Left forelimb (tissue), 1 donor: Measurements from ENCODE around the gene IGF1.

ENCODE experiments used
- DNase-seq: peaks from one replicate; pipeline ENCODE4 v3.0.0-alpha.2; 2018; ENCODE audit warnings: low spot score

IGF1 gene

DNA sequence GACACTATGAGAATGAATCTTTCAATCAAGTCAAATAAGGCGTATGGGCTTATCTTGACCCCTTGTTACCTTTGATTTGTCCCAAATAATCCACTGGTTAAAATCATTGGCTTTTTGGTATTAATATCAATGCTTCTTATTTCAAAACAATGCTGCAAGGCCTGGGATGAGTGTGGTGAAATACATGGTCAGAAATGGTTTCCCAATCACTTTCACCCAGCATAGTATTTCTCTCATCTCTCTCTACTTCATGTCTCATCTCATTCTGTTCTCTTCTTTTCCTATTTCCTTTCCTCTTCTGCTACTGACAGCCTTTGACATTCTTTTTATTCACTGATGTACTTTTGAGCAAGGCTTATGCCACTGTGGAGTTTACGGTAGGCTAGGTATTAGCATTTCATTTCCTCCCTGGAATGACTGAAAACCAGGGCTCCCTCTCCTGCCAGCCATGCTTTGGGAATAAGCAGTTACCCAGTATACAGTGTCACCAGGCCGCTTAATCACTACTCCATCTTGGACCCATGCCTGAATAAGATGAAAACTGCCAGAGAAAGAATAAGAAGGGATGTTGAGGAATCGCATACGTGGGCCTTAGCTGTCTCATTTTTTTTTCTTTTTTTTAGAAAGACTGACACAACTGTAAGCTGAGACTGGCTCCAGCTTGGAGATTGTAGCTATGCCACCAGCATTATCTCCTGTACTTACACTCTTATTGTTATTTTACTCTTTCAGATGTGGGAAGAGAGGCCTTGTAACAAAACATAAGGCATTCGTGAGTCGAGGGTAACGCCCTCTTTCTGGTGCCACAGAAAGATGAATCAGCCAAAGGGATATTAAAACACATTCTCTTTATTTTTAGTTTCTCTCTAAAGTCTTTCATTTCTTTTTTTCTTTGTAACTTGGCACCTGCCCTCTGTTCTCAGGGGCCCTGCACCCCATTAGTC lies 53.5 kb downstream of the IGF1 start:
- no peak for DNase-seq

- DNase-seq = no peak
Observed at GRCh38 chr12:102425109-102426039, 55.0 kb downstream of the IGF1 start.

GRCh38 chr12:102423462-102423861 lies 56.9 kb downstream of the IGF1 start:
- DNase-seq = no peak

DNA sequence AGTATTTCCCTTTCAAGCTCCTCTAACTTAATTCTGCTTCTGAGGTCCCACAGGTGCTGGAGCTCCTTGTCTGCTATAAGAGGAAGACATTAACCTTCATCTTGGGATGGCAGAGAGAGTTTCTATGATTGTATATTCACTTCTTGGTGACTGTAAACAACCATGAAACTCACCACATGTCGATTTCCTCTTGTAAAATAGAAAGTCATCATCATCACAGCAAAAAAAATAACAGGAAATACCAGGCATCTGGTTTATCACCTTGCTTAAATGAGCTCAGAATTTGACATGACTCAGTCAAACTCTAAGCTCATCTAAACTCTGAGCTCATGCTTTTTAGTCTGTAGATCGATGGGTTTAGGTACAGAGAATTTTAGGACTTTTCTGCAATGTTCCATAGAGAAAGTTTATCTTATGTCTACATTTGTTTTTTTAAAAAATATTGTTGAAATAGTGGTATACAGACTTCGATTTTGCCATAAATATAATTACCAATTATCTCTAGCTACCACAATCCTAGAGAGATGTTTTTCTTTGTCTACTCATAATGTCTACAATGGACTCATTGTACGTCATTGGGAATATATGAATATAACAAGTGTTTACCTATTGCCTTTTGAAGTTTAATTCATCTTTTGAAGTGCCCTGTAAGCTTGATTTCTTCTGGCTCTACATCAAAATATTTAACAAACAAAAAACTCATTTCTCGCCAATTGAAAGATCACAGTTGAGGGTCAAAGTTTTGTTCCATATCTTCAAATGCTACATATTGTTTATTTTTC lies 58.4 kb downstream of the IGF1 start:
- DNase-seq = no peak

DNA sequence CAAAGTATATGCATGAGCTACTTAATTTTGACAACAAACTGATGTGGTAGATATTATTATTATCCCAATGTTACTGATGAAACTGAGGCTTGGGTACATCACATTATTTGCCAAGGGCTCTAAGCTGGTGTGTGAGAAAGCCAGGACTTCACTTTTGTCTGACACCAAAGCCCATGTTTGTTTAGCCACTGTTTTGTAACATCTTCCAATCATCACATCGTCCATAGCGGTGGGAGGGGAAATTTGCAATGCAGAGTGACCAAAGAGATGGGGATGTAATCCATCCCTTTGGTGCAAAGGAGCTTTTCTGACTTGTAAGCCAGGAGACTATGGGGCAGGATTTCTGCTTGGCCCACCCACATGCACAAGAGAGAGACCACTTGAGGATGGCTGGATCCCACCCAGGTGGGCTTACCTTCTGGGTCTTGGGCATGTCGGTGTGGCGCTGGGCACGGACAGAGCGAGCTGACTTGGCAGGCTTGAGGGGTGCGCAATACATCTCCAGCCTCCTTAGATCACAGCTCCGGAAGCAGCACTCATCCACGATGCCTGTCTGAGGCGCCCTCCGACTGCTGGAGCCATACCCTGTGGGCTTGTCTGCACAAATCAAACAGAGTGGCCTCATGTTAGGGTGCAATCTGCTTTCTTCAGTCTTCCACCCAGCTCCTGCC lies 61.1 kb downstream of the IGF1 start:
- DNase-seq = no peak

- DNase-seq = no peak
Observed at GRCh38 chr12:102417055-102417454, 63.3 kb downstream of the IGF1 start.

GRCh38 chr12:102415515-102415914 lies 64.8 kb downstream of the IGF1 start:
- DNase-seq = no peak

DNA sequence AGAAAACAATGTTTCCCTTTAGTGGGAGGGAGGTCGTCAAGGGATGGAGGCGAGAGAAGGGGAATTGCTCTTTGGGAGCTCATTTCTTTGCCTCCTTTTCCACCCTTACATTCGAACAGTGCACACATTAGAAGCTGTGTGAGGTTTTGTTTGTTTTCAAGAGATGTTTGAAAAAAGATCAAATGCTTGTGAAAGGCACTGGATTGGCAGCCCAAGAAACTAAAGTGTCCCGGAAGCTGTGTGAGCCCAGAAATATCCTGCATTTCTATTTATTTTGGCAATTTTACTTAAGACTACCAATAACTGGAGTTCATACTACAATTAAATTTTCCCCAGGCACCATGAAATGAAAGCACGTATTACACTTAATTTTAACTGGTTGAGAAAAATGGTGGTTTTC lies 67.0 kb downstream of the IGF1 start:
- DNase-seq = no peak

DNA sequence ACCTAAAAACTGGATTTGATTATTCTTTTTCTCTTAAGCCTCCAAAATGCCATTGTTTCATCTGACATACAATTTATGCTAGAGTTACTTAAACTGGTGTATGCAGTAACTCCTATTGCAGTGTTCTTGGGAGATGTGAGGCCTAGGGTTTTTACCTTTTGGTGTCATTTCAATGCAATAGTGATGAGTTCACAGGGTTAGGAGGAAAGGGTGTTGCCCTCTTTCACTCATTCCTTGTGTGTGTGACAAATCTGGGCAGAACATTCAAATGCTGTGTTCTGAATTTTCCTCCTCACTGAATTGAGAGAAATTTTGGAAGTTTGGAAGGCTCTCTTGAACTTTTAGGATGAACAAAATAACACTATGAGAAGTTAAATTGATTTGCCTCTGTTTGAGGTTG lies 69.9 kb downstream of the IGF1 start:
- DNase-seq = no peak

DNA sequence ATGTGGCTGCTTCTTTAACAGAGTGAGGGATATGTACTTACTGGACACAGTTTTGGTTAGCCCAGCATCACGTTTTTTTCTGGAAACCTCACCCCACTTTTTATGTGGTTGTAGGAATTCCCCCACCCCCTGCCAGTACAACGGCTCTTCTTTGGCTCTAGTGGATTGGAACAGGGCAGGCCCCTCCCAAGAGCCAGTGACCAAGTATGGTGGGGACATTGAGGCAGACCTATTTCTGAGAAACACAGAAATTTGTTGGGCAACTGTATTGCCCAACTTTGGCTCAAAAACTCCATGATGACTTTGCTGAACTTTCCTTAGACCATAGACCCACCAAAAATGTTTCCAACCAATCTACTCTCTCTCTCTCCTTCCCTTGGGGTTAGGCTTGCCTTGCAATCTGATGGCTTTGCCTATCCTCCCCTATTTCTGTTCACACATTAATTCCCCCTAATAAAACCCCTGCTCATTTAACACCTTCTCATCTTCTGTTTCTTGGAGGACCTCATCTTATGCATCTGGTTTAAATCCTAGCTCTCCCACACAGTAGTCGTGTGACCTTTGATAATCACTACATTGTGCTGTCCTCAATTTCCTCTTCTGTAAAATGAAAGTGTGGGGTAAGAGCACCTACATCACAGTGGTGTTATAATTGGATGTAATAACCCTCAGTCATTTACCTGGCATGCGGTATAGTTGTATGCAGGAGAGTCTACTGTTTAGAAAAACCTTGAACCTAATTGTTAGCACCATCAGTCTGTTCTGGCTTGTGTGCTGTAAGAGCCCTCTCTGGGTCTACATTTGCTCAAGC lies 71.7 kb downstream of the IGF1 start:
- no peak for DNase-seq

DNA sequence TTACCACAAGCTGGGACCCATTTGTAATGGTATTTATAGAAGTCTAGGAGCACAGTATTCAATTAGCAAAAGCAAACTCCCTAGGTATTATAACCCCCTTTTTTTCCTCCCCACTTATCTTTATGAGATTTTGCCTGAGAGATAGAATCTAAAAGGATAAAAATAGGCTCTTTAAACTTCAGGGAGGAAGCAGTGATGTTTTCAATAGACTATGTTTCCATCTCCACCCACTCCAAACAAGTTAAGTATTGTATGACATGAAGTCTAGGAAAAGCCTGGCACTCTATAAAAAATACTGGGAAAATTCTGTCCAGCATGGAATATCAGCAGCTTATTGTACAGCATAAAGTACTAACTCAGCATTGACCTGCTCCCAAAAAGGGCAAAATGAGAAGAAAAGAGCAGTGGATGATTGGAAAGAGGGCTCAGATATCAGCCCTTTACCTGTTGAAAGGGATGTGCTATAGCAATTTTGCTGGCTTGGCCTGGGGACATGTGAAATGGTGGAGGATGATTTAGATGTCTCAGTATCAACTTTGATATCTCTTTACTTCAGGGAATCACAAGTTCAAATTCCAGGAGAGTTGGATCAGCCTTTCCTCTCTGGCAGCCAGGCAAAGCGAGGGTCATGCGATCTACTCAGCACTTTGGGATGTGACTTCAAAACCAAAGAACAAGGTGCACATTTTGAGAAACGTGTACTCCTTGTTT lies 72.4 kb downstream of the IGF1 start:
- DNase-seq = no peak

- DNase-seq = no peak
Observed at GRCh38 chr12:102406033-102406584, 74.3 kb downstream of the IGF1 start.

DNA sequence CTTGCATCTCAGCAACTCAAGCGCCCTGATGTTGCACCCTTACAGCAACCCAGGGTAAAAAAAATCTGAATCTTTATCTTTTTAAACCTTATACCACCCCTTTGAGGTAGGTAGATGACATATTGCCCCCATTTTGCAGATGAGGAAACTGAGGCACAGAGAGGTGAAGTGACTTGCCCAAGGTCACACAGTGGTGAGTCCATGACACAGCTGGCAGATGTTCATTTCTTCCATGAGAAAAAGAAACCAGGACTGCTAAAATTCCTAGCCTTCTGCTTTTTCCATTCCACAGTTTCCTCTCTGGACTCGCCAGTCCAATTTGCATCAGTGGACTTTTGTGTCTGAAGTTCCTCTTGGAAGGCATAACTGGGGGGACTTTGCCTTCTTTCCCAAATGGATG lies 79.3 kb downstream of the IGF1 start:
- DNase-seq = no peak

DNA sequence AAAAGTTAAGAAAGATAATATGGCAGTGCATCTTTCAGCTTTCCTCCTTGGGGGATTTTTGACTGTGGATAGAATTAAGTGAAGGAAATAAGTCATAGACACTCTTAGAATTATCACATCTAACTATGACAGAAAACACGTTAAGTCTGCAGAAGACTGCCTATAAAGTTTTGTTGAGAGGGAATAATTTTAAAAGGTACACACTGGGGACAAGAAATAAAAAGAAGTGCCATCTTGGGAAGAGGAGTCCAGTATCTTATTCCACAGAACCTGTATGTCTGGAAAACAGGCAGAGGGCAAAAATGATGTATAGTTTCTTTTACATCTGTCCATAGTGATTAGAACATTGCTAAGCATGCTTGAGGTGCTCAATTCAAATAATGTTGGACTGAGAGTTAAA lies 80.7 kb downstream of the IGF1 start:
- no peak for DNase-seq

DNA sequence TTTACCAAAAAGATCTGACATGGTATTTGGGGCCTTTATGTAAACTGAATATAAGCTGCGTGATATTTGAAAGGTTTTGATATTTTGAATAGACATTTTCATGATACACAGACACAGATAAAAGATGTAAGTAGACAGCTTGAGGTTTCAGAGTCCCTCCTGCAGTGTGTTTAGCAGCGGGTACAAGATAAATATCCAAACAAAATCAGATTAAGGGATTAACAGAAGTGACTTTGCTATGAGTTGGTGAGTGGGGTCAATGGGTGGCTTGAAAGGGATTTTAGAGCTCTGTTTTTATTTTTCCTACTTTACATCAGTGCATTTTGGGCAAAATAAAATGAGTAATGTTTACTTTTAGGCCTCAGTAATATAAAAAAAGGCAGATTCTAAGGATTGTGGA lies 84.1 kb downstream of the IGF1 start:
- no peak for DNase-seq

DNA sequence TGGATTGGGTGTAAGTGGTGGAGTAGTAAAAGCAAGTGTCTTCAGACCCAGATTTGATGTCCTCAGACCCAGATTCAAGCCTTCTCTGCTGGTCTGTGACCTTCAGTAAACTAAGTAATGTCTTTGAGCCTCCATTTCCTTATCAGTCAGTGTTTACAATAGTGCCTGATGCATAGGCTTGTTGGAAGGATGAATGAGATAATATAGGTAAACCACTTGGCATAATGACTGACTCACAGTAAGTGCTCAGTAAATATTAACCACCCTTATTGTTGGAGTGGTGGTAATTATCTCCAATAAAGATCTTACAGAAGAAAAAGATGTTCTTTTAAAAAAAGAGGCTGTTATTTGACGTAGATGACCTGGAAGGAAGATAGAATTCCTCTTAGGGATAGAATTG lies 86.2 kb downstream of the IGF1 start:
- no peak for DNase-seq

DNA sequence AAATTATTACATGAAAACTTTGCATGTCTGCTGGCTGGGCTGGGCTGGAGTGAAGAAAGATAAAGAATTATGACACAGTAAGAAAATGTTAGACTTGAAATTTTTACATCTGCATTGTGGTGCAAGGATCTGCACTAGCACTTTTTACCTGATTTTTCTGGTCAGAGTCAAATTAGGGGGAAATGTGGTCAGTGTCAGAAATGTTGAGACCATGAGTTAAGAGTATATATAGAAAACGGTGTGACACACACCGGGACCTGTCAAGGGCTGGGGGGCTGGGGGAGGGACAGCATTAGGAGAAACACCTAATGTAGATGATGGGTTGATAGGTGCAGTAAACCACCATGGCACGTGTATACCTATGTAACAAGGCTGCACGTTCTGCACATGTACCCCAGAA lies 90.3 kb downstream of the IGF1 start:
- no peak for DNase-seq

DNA sequence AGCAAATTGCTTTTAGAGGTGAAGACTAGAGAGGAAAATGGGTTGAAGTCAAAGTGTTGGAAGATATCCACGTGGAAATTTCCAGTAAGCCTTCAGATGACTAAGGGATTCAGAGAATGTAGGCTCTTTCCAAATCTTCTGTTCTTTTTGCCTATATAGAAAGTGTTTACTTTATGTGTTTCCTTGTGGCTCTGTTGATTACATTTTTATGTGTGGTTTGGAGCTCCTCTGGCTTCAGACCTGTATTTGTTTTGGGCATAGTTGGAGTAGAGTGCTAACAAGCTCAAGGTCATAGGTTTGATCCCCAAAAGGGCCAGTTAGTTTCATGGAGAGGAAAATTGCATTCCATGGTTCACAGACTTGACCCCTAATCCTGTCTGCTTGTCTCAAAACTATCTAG lies 91.9 kb downstream of the IGF1 start:
- DNase-seq = no peak

GRCh38 chr12:102385343-102385742 lies 95.0 kb downstream of the IGF1 start:
- no peak for DNase-seq
